ENCODE results near the gene KMO. TPM values are rescaled to one million over a fixed set of nuclear protein-coding genes. Genes with fewer than 3 reads are reported as not detected.

KMO gene
- total and polyA plus RNA-seq, 2 of the 13 experiments (the other 11 are each of a cell fraction or from before 2014, with no cell fraction given): 0.01 TPM; not detected in 1

DNA sequence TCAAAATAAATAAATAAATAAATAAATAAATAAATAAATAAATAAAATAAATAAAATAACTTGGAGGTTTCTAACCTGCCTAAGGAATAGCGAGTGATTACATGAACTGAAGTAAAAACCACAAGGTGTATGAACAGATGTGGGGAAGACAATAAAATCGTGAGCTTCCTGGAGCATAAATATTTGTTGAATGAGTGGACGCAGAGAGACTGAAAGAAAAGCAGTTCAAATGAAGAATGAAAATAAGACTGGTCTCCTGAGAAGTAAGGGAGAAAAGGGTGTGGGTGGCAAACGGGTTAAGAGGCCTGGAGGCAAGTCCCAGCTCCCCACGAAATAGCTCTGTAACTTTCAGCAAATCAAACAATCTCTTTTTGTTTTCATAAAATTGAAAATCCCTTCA is 74.4 kb downstream of the KMO start:
- H3K79me2 ChIP-seq (ENCODE audit: insufficient read depth, low read length): no peaks in the 10 kb centered on the region
- WGBS (ENCODE audit: low lambda C conversion rate): 91% methylated on average over 5 of the region's 5 CpGs
- in situ Hi-C loops (cut with HindIII; ENCODE audit: extremely low pct_ligation_motif_present, low pct_unique_long_range_greater_than_20kb) (no loop called here), intact Hi-C loops (cut with micrococcal nuclease; ENCODE audit: unreplicated experiment) (no loop called here)
- no TSS peak for BruUV-seq (replicated peaks)
- H3K4me3 ChIP-seq (replicated peaks in 1 of 3; ENCODE audit: insufficient read depth in 1 of 3, low read depth in 2 of 3, low read length in 3 of 3): no peak overlapping the region
- H3K36me3 ChIP-seq (replicated peaks in 1 of 2; ENCODE audit: control insufficient read depth in 1 of 2, insufficient read depth in 2 of 2, low read length in 2 of 2): no peaks in the 10 kb centered on the region
- H3K27ac ChIP-seq (ENCODE audit: extremely low read length, insufficient read depth, low read length): no peak overlapping the region
- ATAC-seq (no peak), DNase-seq (ENCODE audit: low spot score) (no peak), FAIRE-seq (no peak)
- H3K4me2 ChIP-seq (ENCODE audit: low read depth, low read length): no peak overlapping the region
- ChIA-PET POLR2A (no interaction called here), CTCF (ENCODE audit: low intra/inter-chr PET ratio, low total read pairs) (no interaction called here)
- H2AFZ ChIP-seq (ENCODE audit: low read length): no peak overlapping the region
- TF ChIP-seq CHD4 (IDR thresholded peaks at IDR 0.05; ENCODE audit: borderline replicate concordance, low read length): no peak
- TF ChIP-seq CBX2 (IDR thresholded peaks at IDR 0.05; ENCODE audit: low read depth, low read length): no peak
- no peak for TF ChIP-seq CBX2 (CRISPR knock-in tag; IDR thresholded peaks at IDR 0.05; ENCODE audit: low read depth)
- TF ChIP-seq ZFX (CRISPR knock-in tag; IDR thresholded peaks at IDR 0.05; ENCODE audit: low read depth): no peak
- TF ChIP-seq, protein P1, sequence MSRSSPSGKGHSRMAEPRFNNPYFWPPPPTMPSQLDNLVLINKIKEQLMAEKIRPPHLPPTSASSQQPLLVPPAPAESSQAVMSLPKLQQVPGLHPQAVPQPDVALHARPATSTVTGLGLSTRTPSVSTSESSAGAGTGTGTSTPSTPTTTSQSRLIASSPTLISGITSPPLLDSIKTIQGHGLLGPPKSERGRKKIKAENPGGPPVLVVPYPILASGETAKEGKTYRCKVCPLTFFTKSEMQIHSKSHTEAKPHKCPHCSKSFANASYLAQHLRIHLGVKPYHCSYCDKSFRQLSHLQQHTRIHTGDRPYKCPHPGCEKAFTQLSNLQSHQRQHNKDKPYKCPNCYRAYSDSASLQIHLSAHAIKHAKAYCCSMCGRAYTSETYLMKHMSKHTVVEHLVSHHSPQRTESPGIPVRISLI (CRISPR knock-in tag; IDR thresholded peaks at IDR 0.05; ENCODE audit: borderline replicate concordance): no peak
- TF ChIP-seq, protein P2, sequence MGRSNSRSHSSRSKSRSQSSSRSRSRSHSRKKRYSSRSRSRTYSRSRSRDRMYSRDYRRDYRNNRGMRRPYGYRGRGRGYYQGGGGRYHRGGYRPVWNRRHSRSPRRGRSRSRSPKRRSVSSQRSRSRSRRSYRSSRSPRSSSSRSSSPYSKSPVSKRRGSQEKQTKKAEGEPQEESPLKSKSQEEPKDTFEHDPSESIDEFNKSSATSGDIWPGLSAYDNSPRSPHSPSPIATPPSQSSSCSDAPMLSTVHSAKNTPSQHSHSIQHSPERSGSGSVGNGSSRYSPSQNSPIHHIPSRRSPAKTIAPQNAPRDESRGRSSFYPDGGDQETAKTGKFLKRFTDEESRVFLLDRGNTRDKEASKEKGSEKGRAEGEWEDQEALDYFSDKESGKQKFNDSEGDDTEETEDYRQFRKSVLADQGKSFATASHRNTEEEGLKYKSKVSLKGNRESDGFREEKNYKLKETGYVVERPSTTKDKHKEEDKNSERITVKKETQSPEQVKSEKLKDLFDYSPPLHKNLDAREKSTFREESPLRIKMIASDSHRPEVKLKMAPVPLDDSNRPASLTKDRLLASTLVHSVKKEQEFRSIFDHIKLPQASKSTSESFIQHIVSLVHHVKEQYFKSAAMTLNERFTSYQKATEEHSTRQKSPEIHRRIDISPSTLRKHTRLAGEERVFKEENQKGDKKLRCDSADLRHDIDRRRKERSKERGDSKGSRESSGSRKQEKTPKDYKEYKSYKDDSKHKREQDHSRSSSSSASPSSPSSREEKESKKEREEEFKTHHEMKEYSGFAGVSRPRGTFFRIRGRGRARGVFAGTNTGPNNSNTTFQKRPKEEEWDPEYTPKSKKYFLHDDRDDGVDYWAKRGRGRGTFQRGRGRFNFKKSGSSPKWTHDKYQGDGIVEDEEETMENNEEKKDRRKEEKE (IDR thresholded peaks at IDR 0.05): no peak
- no peak for TF ChIP-seq SSRP1 (CRISPR knock-in tag; IDR thresholded peaks at IDR 0.05)
- TF ChIP-seq NFKB2 (CRISPR knock-in tag; IDR thresholded peaks at IDR 0.05; ENCODE audit: borderline replicate concordance): no peak
- H3K27me3 ChIP-seq (ENCODE audit: control insufficient read depth in 1 of 2, insufficient read depth in 2 of 2, low read length in 2 of 2): no peaks in the 10 kb centered on the region; a peak in 1 of 5 replicates
- H4K20me1 ChIP-seq (ENCODE audit: insufficient read depth, low read length): no peaks in the 10 kb centered on the region; the same call in 1 of the 2 replicates
- no peak overlapping the region for H3K9ac ChIP-seq (ENCODE audit: insufficient read depth, low read depth, low read length)
- H3K9me3 ChIP-seq (ENCODE audit: low read length): no peaks in the 10 kb centered on the region
- H3K4me1 ChIP-seq (ENCODE audit: insufficient read depth, low read length): peaks cover 10% of the 10 kb centered on the region

Measured in HepG2 (cell line).